Left hindlimb (tissue), 1 donor: ENCODE measurements around the gene ARHGAP4.

Experiments
- DNase-seq: peaks from one replicate; pipeline ENCODE4 v3.0.0-alpha.2; 2018

ARHGAP4 gene

GRCh38 chrX:153864561-153865320 lies 61.3 kb downstream of the ARHGAP4 start:
- no peak for DNase-seq

DNA sequence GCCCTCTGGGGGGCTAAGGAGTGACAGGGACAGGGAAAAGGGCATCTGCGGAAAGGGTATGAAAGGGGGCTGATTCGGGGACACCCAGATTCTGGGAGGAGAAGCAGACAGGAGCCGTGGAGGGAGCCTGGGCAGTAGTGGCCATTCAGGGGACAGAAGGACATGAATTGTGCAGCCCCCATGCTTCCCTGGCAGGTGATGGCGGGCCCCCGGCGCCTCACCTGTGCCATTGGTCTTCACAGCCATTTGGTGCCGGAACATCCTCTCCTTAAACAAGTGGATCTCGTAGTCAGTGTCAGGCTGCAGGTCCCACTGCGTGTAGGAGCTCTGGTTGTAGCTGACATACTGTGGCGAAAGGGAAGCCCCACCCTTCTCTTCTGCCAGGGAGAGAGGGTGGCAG lies 62.0 kb downstream of the ARHGAP4 start:
- no peak for DNase-seq

DNA sequence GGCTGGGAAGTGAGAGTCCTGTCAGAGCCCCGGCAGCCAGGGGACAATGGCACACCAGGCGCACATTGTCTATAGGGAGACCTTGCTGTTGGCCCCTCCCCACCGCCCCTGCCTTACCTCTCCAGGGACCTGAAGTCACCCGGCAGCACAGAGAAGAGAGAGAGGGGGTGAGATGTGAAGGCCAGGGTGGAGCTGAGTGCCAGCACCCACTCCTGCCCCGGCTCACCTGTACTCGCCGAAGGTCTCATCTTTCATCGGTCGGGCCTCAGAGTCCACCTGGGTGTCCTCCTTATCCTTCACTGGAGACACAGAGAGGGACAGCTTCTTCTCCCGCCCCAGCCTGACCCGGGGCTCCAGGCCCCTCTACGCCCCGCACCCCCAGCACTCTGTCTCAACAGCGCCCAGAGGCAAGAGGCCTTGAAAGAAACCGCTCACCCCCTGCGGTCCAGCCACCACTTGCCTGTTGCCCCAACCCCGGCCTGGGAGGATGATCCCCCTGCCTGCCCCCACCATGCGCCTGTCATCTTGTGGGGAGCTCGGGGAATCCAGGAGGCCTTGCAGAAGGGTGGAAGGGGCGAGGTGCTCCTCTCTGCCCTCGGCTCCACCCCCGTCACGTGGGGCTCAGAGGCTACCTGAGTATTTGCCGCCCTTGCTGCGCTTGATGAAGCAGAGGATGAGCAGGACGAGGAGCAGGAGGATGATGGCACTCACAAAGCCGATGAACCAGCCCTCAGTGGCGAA lies 62.6 kb downstream of the ARHGAP4 start:
- DNase-seq: no peak

- no peak for DNase-seq
Observed at GRCh38 chrX:153862369-153863250, 63.5 kb downstream of the ARHGAP4 start.

- no peak for DNase-seq
Observed at GRCh38 chrX:153861733-153862310, 64.2 kb downstream of the ARHGAP4 start.

DNA sequence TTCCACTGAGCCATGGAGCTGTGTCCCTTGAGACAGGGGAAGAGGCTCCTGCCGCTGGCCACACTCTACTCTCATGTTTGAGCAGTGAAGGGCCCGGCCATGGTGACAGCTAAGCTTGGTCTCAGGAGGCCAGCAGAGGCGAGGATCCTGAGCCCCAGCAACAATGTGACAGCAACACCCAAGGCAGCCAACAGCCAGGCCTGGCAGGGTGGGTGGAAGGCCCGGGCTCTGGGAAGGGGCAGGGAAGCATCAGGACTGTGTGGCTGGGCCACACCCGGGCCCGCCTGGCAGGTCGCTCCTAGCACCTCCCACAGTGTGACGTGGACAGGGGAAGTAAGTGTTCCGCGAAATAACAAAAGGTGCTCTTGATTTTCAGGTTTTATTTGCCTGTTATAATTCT lies 64.9 kb downstream of the ARHGAP4 start:
- no peak for DNase-seq
